Endometrial microvascular endothelial cells (primary cell): ENCODE data around the gene PARL. TPM values are rescaled to one million over a fixed set of nuclear protein-coding genes. Genes with fewer than 3 reads are reported as not detected.

Experiments used
- in situ Hi-C: cut with HindIII; loops from 2 replicates; pipeline ENCODE4 v1.10.0; 2017; ENCODE audit warnings: low sequenced_read_pairs, low pct_unique_long_range_greater_than_20kb; ENCODE audit errors: inconsistent ontology term
- total RNA-seq: library from RNA; depleted of rRNA; stranded (reverse); fragments of >200 nt; gene quantifications from one replicate; pipeline ENCODE4 v1.2.3, GENCODE V29; 2015; ENCODE audit errors: inconsistent ontology term

The PARL gene
- total RNA-seq: 37.4 TPM

DNA sequence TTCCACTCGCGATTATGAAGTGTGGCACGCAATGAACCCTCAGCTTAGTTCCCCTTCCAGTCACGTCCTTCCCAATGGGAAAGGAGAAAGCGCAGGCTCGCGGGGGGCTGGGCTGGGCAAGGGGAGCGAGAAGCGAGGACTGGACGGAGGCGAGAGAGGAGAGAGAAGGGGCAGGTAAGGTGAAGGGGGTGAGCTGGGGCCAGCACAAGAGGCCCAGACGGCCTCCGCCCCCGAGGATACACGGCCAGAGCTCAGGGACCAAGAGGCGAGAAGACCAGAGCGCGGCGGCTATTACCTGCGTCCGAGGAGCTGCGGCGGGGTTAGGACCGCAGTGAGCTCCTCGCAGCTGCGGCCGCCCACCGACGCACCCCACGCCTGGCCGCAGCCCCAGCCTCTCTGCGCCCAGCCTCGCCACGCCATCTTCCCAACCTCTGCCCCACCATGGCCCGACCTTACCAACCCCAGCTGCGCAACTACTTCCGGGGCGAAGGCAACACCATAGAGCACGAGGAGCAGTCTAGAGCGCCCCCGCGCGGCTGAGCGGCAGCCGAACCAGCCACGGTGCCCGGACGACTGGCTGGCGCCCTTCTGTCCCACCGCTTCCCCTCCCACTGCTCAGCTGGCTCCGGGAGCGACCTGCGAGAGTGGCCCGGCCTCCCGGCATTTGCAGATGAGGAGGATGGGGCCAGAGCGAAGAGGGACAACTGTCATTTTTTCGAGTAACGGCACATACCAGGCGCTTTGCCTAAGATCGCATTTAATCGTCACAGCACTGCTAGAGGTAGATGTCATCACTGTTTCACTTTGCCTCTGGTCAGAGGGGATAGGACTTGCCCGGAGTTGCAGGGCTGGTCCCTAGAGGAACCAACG is at the start of gene PARL:
TSS of gene PARL (minus strand) at position 454 of the 870 bp plus-strand sequence. CDS start at position 420, 34 bp downstream.
- in situ Hi-C loops: no loop called here

DNA sequence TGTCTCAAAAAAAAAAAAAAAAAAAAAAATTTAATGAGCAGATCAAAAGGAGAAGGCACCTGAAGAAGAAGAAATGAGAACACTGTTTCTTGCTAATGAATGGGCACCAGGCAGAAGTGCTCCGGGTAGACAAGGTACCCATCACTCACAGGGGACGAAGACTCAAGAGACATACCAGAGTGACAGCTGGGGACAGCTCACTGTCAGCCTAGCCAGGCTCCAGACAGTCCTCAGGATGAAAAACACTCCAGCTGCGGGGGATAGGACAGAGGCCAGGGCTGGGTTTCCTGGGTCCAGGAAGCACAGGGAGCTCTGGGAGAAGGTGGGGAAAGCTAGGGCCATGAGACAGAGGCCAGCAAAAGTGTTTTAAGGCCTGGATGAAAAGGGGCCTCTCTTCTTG is 48.5 kb upstream of the PARL start:
- in situ Hi-C loops: no loop called here

- in situ Hi-C loops: no loop called here
Measured at GRCh38 chr3:183931881-183932280, 47.2 kb upstream of the PARL start.

- in situ Hi-C loops: no loop called here
Measured at GRCh38 chr3:183930086-183930485, 45.4 kb upstream of the PARL start.

GRCh38 chr3:183927059-183927458 is 42.4 kb upstream of the PARL start:
- in situ Hi-C loops: no loop called here

GRCh38 chr3:183924956-183925355 is 40.3 kb upstream of the PARL start:
- in situ Hi-C loops: no loop called here

- in situ Hi-C loops: no loop called here
Measured at GRCh38 chr3:183924543-183924942, 39.9 kb upstream of the PARL start.

- in situ Hi-C loops: no loop called here
Measured at GRCh38 chr3:183922421-183922820, 37.7 kb upstream of the PARL start.

DNA sequence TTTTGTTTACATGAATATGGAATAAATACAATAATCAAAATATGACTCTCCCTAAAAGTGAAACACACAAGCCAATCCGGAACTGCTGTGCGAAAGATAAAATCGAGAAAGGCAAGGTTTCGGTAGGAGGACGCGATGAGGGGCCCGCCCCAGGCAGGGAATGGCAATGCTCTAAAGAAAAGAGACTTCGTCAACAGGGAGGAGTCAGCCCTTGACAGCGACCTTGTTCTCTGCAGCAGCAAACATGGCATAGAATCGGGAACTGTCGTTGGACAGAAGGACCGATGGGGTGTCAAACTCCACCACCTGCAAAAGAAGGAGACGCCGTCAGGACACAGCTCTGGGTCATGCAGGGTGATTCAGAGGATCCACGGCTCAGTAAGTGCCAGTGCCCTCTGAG is 36.4 kb upstream of the PARL start:
- in situ Hi-C loops: no loop called here

GRCh38 chr3:183920416-183920815 is 35.7 kb upstream of the PARL start:
- in situ Hi-C loops: no loop called here

DNA sequence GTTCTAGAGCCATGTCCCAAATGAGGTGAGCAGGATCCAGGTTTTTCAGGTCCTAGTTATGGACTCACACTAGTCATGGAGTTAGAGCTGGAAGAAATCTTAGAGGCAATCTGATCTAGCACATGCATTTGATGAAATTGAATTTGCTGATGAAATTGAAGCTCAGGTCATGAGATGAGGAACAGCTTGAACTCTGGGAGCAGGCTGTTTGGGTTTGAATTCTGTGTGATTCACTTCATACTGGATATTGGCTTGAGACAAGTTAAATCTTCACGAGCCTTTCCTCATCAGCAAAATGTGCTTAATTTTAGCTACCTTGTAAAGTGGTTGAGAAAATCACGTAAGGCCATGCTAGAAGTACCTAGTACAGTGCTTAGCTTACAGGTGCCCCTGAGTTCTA is 33.5 kb upstream of the PARL start:
- in situ Hi-C loops: no loop called here

GRCh38 chr3:183917776-183918175 is 33.1 kb upstream of the PARL start:
- in situ Hi-C loops: no loop called here

DNA sequence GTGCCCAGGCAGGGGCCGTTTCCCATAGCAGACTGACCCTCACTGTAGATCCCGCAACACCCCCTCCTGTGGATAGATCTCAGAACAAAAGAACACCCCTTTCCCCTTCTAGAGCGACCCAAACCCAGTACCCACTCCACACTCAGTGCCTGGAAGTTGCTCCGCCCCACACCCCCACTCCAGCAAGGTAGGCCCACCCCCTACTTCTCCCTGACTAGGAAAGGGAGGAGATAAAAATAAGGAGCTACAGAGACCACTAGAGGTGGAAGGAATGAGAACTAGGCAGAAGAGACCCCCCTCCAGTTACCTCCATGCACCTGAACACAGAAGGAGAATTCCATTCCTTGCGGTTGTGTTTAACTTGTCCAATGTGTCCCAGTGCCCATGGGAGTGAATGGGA is 30.2 kb upstream of the PARL start:
- in situ Hi-C loops: no loop called here

DNA sequence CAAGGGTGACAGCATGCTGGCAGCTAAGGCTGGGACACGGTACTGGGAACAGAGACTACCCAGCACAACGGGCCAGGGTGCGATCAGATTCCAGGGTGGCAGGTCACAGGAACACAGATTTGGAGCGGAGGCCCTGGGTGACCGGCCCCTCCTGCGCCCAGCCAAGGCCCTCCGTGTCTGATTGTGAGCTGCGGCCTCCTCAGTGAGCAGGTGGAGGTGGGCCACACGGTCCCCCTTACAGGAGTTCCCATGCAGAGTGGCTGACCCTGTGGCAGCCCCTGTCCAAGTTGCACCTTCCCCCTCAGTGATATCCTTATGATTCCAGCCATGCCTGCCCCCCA is 28.9 kb upstream of the PARL start:
- in situ Hi-C loops: no loop called here

DNA sequence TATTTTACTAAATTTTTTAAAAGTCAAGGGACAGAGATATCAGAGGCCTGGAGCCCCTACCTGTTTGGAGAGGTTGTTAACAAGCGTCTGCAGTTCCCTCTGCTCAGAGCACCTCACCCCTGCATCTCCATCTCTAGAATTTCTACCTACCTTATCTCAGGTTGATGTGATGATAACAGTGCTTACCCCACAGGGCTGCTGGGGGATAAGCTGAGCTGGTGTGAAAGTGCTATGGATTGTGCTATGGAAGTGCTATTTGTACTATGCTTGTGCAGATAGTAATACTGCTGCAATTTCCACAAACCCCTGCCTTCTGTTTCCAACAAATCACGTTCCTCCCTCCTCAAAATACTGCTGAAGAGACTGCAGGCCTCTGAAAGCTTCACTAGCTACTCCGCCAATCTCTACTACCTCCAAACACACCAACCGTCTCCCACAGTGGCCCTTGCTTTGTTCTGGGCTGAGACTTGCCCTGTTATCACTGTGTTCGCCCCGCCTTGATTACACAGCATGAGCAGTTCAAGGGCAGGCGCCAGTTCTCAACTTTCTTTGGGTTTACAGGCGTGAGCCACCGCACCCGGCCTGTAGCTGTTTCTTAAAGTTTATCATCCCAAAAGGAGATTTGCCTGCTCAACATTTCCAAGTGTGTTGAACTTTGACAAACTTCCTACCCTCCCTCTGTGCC is 28.4 kb upstream of the PARL start:
- in situ Hi-C loops: no loop called here

DNA sequence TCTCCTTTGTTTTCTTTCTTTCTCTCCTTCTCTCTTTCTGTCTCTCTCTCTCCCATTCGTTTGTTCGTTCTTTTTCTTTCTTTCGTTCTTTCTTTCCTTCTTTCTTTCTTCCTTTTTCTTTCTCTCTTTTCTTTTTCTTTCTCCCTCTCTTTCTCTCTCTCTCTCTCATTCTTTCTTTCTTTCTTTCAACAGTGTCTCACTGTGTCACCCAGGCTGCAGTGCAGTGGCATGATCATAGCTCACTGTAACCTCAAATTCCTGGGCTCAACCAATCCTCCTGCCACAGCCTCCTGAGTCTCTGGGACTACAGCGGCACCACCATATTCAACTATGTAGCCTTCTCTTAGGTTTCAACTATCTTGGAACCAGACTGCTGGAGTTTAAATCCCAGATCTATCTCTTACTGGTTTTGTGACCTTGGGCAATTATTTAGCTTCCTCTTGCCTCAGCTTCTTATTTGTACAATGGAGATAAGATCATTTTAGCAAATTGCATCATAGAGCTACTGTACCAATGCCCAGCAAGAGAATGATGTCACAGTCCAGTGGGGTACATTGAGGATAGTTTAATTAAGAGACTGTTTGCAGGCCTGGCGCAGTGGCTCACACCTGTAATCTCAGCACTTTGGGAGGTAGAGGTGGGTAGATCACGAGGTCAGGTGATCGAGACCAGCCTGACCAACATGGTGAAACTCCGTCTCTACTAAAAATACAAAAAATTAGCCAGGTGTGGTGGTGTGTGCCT is 27.3 kb upstream of the PARL start:
- in situ Hi-C loops: no loop called here

- in situ Hi-C loops: no loop called here
Measured at GRCh38 chr3:183911087-183911486, 26.4 kb upstream of the PARL start.

GRCh38 chr3:183909030-183909600 is 24.4 kb upstream of the PARL start:
- in situ Hi-C loops: no loop called here

DNA sequence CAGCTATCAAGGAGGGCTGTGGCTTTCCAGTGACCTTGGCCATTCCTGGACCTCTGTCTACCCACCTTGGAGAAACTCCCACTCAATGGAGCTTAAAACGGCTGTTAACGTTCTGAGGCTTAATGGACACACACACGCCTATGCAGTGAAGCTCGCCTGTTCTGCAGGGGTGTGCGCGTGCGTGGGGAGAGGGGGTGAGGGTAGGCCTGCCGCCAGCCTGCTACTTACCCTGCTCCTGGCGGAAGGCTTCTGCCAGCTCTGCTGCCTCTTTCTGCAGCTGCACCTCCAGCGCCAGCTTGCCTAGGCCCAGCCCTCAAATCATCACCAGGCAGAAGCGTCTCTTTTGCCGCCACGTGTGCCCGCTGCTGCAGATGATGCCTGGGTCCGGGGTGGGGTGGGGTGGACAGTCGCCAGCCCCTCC is 23.2 kb upstream of the PARL start:
- in situ Hi-C loops: no loop called here
